LNCaP clone FGC (cell line): ENCODE data around the gene EML5.
A peak's percentile ranks its signal among the peaks of the same experiment; 100 is the strongest.

Source experiments
- DNase-seq: peaks from one replicate; pipeline ENCODE4 v3.0.0-alpha.2; 2011; ENCODE audit warnings: low read depth
- H3K4me3 ChIP-seq: 2 replicates; pipeline ENCODE4 v1.5.1; 2011; ENCODE audit warnings: mild to moderate bottlenecking, low read depth, low read length, control low read depth
- CTCF ChIP-seq: IDR thresholded peaks from 2 replicates; pipeline ENCODE4 v1.5.1; 2012; ENCODE audit warnings: mild to moderate bottlenecking; ENCODE audit not compliant: control insufficient read depth, insufficient read depth; ENCODE audit errors: extremely low read depth

Gene EML5

GRCh38 chr14:88746052-88746451 is 46.7 kb downstream of the EML5 start:
- H3K4me3 ChIP-seq = peak overlapping the region; percentile 2; the same call in 1 of the 2 replicates
- no peak for TF ChIP-seq CTCF
- peak; percentile 49 for DNase-seq

- no peak for TF ChIP-seq CTCF
- DNase-seq = no peak
- H3K4me3 ChIP-seq = no peak overlapping the region
Observed at GRCh38 chr14:88737245-88737644, 55.5 kb downstream of the EML5 start.

- no peak overlapping the region for H3K4me3 ChIP-seq
- peak; percentile 45 for DNase-seq
- TF ChIP-seq CTCF = no peak
Observed at GRCh38 chr14:88733121-88733520, 59.6 kb downstream of the EML5 start.

- DNase-seq = no peak
- H3K4me3 ChIP-seq = no peak overlapping the region
- TF ChIP-seq CTCF = peak; percentile 42
Observed at GRCh38 chr14:88729159-88729558, 63.6 kb downstream of the EML5 start.

- H3K4me3 ChIP-seq = no peak overlapping the region
- no peak for TF ChIP-seq CTCF
- no peak for DNase-seq
Observed at GRCh38 chr14:88727057-88727456, 65.7 kb downstream of the EML5 start.

- H3K4me3 ChIP-seq = no peak overlapping the region
- no peak for DNase-seq
- TF ChIP-seq CTCF = no peak
Observed at GRCh38 chr14:88710709-88711108, 82.0 kb downstream of the EML5 start.

GRCh38 chr14:88707088-88707487 is 85.7 kb downstream of the EML5 start:
- DNase-seq = no peak
- no peak for TF ChIP-seq CTCF
- H3K4me3 ChIP-seq = no peak overlapping the region
